Urothelium cell line (cell line): ENCODE data around the gene CRYZL1.

Experiments used
- DNase-seq: peaks from one replicate; pipeline ENCODE4 v3.0.0; 2011; ENCODE audit warnings: low spot score, mixed read lengths
- FAIRE-seq: peaks from 2 replicates; lab custom pipeline; 2011; peaks lifted over from hg19 to GRCh38; lab: Jason Lieb, UNC

CRYZL1 gene

GRCh38 chr21:33542640-33543504 is 98.7 kb downstream of the CRYZL1 start, which contains the start of gene SON:
TSS of gene SON (plus strand) at chr21:33543038. CDS start at chr21:33543093, 55 bp downstream.
- peak; percentile 96 for DNase-seq
- FAIRE-seq = no peak

- no peak for FAIRE-seq
- peak; percentile 84 for DNase-seq
Measured at GRCh38 chr21:33541756-33542639, 99.5 kb downstream of the CRYZL1 start, which contains the start of gene GART. TSS of gene GART (minus strand) at chr21:33542117. CDS start at chr21:33539315, 2,802 bp downstream.

- no peak for FAIRE-seq
- peak; percentile 4 for DNase-seq
Measured at GRCh38 chr21:33541105-33541711, 100.3 kb downstream of the CRYZL1 start.

GRCh38 chr21:33540711-33541104 is 100.8 kb downstream of the CRYZL1 start:
- DNase-seq = no peak

GRCh38 chr21:33539616-33540015 is 101.9 kb downstream of the CRYZL1 start:
- FAIRE-seq (no peak), DNase-seq (no peak)

More at GRCh38 chr21:33540711-33541104, 100.8 kb downstream of the CRYZL1 start:
- FAIRE-seq = no peak
